ENCODE measurements around the gene DRAM2. TPM values are rescaled to one million over a fixed set of nuclear protein-coding genes. Genes with fewer than 3 reads are reported as not detected.
"Not testable (repeated sequence)": the region's sequence is repeated elsewhere in the genome, so short reads cannot be mapped to it uniquely, and the experiment has no call there.

The DRAM2 gene
- total and polyA plus RNA-seq, 10 donors = 64.0 to 188 (median 97.8) TPM

DNA sequence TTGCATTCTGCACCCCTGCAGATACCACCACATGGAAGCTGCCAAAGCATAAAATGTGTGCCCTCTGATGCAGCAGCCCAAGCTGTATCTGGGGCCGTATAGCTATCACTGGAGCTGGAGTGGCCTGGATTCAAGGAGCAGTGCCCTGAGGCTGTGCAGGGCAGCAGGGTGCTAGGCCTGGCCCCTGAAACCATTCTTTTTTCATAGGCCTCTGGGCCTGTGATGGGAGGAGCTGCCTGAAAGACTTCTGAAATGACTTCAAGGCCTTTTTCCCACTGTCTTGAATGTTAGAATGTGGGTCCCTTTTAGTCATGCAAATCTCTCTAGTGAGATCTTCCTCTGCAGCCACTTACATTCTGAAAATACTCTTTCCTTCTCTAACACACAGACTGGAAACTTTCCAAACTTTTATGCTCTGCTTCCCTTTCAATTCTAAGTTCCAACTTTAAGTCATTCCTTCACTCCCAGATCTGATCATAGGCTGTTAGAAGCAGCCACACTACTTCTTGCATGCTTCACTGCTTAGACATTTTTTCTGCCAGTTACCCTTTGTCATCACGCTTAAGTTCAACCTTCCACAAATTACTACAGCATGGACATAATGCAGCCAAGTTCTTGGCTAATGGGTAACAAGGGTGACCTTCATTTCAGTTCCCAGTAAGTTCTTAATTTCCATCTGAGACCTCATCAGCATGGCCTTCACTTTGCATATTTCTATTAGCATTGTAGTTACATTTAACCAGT, 42.4 kb downstream of the DRAM2 start:
- WGBS, 5 donors = 85 to 91% (median 90%) methylated on average over 2 of the region's 2 CpGs
- TF ChIP-seq POLR2A (IDR thresholded peaks at IDR 0.05) = no peak
- Histone ChIP-seq H3K4me3 (no peak overlapping the region), H3K27ac (no peak overlapping the region), H3K27me3 (replicated peaks in 1 of 7) (no peaks in the 10 kb centered on the region), H3K4me1 (no peaks in the 10 kb centered on the region), H3K9me3 (peaks cover 0 to 95% (median 82%) of the 10 kb centered on the region in 8 donors), H3K36me3 (no peaks in the 10 kb centered on the region)
- intact Hi-C loops (cut with DNase I; ENCODE audit: low total_unique reads) = no loop called here
- no peak for DNase-seq

DNA sequence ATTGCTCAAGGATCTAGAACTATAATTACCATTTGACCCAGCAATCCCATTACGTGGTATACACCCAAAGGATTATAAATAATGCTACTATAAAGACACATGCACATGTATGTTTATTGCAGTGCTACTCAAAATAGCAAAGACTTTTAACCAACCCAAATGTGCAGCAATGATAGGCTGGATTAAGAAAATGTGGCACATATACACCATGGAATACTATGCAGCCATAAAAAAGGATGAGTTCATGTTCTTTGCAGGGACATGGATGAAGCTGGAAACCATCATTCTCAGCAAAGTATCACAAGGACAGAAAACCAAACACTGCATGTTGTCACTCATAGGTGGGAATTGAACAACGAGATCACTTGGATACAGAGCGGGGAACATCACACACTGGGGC, 44.5 kb downstream of the DRAM2 start:
- intact Hi-C loops (cut with DNase I; ENCODE audit: low total_unique reads) = not testable (repeated sequence)

DNA sequence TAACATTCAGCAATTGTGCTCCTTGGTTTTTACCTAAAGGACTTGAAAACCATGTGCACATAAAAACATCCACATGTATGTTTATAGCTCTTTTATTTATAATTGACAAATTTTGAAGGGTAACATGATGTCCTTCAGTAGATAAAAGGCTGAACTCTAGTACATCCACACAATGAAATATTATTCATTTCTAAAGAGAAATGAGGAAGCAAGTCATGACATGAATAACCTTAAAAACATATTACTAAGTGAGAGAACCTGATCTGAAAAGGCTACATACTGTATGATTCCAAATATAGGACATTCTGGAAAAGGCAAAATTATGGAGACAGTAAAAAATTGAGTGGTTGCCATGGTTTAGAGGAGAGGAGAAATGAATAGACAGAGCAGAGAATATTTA, 50.3 kb downstream of the DRAM2 start:
- peaks cover 0 to 20% (median 8%) of the 10 kb centered on the region in 8 donors for H3K9me3 ChIP-seq
- no peaks in the 10 kb centered on the region for H3K36me3 ChIP-seq
- no peak overlapping the region for H3K4me3 ChIP-seq
- intact Hi-C loops (cut with DNase I; ENCODE audit: low total_unique reads) = no loop called here
- H3K27ac ChIP-seq = no peak overlapping the region
- no peaks in the 10 kb centered on the region for H3K4me1 ChIP-seq
- DNase-seq = no peak
- H3K27me3 ChIP-seq (replicated peaks in 1 of 7) = no peaks in the 10 kb centered on the region
- TF ChIP-seq POLR2A (IDR thresholded peaks at IDR 0.05) (no peak), POLR2AphosphoS5 (IDR thresholded peaks at IDR 0.05) (no peak)
- TF ChIP-seq, protein P1, sequence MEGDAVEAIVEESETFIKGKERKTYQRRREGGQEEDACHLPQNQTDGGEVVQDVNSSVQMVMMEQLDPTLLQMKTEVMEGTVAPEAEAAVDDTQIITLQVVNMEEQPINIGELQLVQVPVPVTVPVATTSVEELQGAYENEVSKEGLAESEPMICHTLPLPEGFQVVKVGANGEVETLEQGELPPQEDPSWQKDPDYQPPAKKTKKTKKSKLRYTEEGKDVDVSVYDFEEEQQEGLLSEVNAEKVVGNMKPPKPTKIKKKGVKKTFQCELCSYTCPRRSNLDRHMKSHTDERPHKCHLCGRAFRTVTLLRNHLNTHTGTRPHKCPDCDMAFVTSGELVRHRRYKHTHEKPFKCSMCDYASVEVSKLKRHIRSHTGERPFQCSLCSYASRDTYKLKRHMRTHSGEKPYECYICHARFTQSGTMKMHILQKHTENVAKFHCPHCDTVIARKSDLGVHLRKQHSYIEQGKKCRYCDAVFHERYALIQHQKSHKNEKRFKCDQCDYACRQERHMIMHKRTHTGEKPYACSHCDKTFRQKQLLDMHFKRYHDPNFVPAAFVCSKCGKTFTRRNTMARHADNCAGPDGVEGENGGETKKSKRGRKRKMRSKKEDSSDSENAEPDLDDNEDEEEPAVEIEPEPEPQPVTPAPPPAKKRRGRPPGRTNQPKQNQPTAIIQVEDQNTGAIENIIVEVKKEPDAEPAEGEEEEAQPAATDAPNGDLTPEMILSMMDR (IDR thresholded peaks at IDR 0.05 in 8 of 11, conservative IDR thresholded peaks at IDR 0.05 in 3 of 11) = no peak

More for the DNA sequence above, 44.5 kb downstream of the DRAM2 start:
- DNase-seq; H3K4me3 ChIP-seq; H3K27ac ChIP-seq; H3K4me1 ChIP-seq; H3K36me3 ChIP-seq; H3K27me3 ChIP-seq (replicated peaks in 1 of 7): not testable (repeated sequence)
- peaks cover 0 to 75% (median 65%) of the 10 kb centered on the region in 8 donors for H3K9me3 ChIP-seq
- WGBS, 5 donors = 83 to 96% (median 94%) methylated on average over 3 of the region's 3 CpGs

DNA sequence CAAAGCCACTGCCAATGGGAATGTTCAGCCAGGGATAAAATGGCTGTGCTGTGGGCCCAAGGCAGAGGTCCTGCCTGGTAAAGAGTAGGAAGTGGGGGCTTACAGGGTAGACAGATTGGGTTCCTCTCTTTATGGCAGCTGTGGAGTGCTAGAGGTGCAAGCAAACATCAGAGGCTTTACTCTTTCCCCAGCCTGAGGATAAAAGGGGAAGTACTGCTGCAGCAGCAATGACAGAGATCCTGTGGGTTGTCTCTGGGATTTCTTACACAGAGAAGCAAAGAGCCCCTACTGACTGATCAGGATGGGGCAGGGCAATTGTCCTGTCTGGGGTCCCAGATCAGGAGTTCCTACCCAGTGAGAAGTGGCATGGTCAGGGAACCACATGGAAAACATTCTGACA, 54.2 kb downstream of the DRAM2 start:
- no peak for DNase-seq
- Histone ChIP-seq H3K36me3 (no peaks in the 10 kb centered on the region), H3K9me3 (peaks cover 0 to 15% (median 0%) of the 10 kb centered on the region in 8 donors), H3K4me1 (peaks cover 0 to 10% (median 0%) of the 10 kb centered on the region in 6 donors), H3K27me3 (replicated peaks in 1 of 7) (no peaks in the 10 kb centered on the region), H3K27ac (no peak overlapping the region), H3K4me3 (no peak overlapping the region)
- TF ChIP-seq, protein P1 (IDR thresholded peaks at IDR 0.05 in 8 of 11, conservative IDR thresholded peaks at IDR 0.05 in 3 of 11) = no peak
- TF ChIP-seq POLR2A (IDR thresholded peaks at IDR 0.05) (no peak), POLR2AphosphoS5 (IDR thresholded peaks at IDR 0.05) (no peak)
- intact Hi-C loops (cut with DNase I; ENCODE audit: low total_unique reads) = no loop called here

DNA sequence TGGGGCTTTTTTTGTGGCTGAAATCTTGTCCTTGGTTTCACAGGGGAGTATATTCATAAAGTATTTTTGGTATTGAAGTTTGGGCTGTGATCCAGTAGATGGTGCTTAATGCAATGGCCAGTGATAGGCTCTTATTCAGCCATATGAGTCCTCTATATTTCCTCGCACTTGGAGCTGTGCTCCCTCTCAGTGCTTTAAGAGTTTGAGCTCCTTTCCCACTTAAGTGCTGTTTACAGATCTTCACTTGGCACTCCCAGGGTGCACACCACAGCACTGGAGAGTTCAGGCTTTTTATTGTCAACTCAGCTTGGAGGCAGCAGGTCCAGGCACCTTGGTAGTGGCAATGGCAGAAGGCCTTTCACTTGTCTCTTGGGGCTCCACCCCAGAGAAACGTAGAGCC, 54.9 kb downstream of the DRAM2 start:
- 65 to 79% (median 73%) methylated on average over 2 of the region's 2 CpGs for WGBS, 5 donors
- intact Hi-C loops (cut with DNase I; ENCODE audit: low total_unique reads) = no loop called here
- no peak for TF ChIP-seq POLR2A (IDR thresholded peaks at IDR 0.05)
- TF ChIP-seq POLR2AphosphoS5 (IDR thresholded peaks at IDR 0.05) = no peak
- TF ChIP-seq, protein P1 (IDR thresholded peaks at IDR 0.05 in 8 of 11, conservative IDR thresholded peaks at IDR 0.05 in 3 of 11) = no peak
- Histone ChIP-seq H3K9me3 (peaks cover 0 to 15% (median 0%) of the 10 kb centered on the region in 8 donors), H3K36me3 (no peaks in the 10 kb centered on the region), H3K4me1 (peaks cover 0 to 10% (median 0%) of the 10 kb centered on the region in 6 donors), H3K27ac (no peak overlapping the region), H3K27me3 (replicated peaks in 1 of 7) (no peaks in the 10 kb centered on the region), H3K4me3 (no peak overlapping the region)
- DNase-seq = no peak

Data from spleen (tissue), 11 donors.